ENCODE results near the gene MOSPD3.
A peak's percentile ranks its signal among the peaks of the same experiment; 100 is the strongest.

The MOSPD3 gene

DNA sequence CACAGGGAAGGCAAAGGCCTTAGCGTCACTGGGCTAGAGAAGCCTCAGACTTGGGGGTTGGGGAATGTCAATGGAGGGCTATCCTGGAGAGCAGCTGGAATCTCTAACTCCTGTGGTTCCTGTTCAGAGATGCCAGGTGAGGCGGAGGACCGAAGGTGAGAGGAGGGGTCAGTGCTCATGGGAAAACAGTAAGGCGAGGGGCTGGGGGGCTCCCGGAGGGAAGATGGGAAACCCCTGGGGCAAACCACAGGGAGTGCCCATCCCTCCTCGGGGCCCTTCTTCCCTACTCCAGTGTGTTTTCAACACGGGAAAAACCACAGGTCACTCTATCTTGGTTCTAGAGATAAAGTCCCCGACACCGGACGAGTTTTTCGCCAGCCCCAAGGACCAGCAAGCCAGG is 29.7 kb upstream of the MOSPD3 start:
- Mint-ChIP-seq H3K4me3 (peak overlapping the region; percentile 91), H3K36me3 (ENCODE audit: low read depth) (peaks cover 11% of the 10 kb centered on the region), H3K27me3 (no peaks in the 10 kb centered on the region), H3K27ac (peak overlapping the region; percentile 97), H3K4me1 (ENCODE audit: low read depth) (peaks cover 44% of the 10 kb centered on the region), H3K9me3 (no peaks in the 10 kb centered on the region)
- no peak for DNase-seq

DNA sequence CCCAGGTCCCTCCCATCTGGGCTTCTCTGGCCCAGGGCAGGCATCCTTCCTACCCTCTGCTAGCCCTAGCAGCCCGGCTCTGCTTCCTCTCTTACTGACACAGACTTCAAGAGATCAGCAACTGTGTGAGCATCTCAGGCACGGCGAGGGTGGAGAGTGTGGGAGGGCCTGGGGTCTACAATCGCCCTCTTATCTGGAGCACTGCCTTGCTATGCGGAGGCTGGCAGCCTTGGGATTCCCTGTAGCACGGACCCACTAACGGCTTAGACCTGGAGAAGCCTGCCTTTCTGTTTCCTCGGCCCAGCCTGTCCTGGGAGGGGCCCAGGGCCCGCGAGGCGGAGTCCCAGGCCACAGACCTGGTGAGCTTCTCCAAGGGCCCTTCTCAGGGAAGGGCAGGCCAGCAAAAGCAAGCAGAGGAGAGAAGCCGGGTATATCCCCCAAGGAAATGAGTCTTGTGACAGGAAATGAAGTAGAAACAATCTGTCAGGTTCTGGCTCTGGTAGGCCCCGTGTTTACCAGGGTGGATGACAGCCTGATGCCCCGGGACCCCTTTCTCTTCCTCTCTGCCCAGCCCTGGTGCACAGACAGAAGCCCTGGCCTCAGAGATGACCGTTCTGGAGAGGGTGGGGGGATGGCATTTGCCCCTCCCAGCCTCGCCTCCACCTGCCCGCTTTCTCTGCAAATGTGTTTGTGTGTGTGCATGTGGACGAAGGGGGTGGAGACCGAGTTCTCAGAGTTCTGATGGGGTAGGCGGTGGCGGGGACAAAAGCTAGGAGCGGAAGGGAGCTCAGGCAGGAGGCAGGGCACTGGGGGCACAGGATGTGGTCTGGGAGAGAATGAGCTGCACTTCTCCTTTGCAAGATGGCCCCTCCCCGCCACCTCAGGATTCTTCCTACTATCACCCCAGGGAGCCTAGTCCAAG is 28.9 kb upstream of the MOSPD3 start:
- DNase-seq = peak; percentile 76
- Mint-ChIP-seq H3K9me3 (no peaks in the 10 kb centered on the region), H3K36me3 (ENCODE audit: low read depth) (peaks cover 11% of the 10 kb centered on the region), H3K27ac (peak overlapping the region; percentile 97), H3K27me3 (no peaks in the 10 kb centered on the region), H3K4me3 (peak overlapping the region; percentile 91), H3K4me1 (ENCODE audit: low read depth) (peaks cover 44% of the 10 kb centered on the region)

DNA sequence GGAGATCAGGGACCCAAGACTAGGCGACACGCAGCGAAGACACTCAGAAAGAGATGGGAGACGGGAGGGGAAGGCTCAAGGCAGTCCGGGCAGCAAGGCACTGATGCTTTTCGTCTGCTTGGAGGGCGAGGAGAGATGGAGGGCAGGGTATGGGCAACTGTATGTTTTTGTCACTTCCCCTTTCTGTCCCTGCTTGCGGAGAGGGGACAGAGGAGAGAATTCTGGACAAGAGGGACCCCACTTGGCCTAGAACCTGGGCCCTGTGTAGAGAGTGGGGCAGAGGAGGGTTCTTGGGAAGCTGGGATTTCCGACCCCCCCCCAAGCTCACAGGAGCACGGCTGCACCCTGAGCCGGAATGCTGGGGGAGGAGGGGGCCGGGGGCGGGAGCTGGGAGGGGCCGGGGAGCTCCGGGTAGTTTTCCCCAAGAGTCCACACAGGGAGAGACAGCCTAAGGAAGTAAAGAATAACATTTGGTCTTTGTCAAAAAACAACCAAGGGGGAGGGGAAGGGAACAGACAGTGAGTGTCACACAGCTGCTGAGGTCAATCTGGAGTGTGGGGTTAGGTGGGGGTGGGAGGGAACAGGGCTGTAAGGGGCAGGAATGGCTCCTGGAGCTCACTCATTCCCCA is 28.2 kb upstream of the MOSPD3 start:
- no peak for DNase-seq
- H3K36me3 Mint-ChIP-seq (ENCODE audit: low read depth) = peaks cover 11% of the 10 kb centered on the region
- H3K27me3 Mint-ChIP-seq = no peaks in the 10 kb centered on the region
- H3K4me3 Mint-ChIP-seq = peak overlapping the region; percentile 91
- H3K4me1 Mint-ChIP-seq (ENCODE audit: low read depth) = peaks cover 44% of the 10 kb centered on the region
- no peaks in the 10 kb centered on the region for H3K9me3 Mint-ChIP-seq
- H3K27ac Mint-ChIP-seq = peak overlapping the region; percentile 97

DNA sequence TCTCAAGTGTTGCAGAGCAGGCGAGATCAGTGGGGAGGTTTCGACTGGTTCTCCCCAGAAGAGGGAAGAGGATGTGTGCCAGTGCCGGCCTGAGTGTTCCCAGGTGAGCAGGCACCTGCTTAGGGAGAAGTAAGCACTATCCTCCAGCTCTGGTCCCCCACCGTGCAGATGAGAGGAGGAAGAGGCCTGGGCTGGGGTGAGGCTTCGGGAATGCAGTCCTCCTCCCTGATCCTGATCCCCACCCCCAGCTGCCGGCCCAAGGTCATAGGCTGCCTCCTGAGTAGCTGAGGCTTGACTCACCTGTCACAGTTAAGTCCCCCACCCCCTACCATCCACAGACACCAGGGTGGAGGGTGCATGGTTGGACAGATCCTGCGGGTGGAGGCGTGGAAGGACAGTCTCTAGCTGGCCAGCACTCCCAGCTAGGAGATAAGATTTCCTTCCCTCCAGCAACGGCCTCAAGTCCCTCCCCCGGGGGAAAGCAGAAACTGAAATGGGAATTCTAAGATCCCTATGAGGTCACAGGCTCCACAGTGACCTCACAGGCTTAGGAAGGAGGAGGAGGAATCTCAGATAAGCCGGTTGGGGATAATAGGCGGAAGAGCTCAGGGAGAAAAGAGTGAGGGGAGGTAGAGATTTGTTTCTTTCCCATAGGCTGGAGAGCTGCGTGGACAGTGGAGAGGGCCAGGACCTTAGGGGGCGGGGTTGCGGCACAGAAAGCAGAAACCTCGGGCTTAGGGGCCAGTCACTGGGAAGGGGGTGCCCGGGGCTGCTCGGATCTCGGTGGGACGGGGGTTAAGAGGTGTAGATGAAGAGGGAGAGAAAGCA is 27.4 kb upstream of the MOSPD3 start:
- Mint-ChIP-seq H3K27me3 (no peaks in the 10 kb centered on the region), H3K4me1 (ENCODE audit: low read depth) (peaks cover 44% of the 10 kb centered on the region), H3K27ac (peak overlapping the region; percentile 97), H3K9me3 (no peaks in the 10 kb centered on the region), H3K4me3 (peak overlapping the region; percentile 91), H3K36me3 (ENCODE audit: low read depth) (peaks cover 11% of the 10 kb centered on the region)
- no peak for DNase-seq

DNA sequence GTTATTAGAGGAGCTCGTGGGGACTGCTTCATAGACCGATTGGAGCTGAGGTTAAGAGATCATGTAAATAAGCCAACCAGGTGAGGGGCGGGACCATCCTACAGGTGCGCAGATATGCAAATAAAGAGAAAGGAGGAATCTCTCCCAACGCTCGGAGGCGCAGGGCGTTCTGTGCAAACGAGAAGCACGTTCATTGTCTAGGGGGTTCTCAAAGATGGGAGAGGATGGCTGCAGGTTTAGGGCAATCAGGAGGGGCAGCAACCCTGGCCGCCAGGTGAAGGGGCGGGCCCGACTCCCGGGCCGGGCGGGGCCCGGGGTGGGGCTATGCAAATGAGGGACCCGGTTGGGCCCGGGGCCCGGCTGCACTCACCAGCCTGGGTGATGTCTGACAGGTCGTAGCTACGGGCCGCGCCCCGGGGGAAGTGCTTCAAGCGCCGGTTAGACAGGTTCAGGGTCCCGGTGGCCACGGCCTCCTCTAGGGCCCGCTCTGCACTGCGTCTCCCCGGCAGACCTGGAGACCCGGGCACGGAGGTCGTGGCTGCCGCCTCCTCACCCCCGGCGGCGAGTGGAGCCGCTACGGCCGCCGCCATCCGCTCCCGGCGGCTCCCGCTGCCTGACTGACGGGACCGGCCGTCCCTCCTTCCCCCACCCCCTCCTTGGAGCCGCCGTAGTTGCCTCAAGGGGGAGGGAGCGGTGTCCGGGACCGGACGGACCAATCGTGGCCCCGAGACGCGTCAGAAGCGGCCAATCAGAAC is 26.7 kb upstream of the MOSPD3 start, which contains the start of gene LRCH4:
Gene LRCH4 (minus strand): TSS at position 619 of the 755 bp plus-strand sequence. CDS start 29 bp downstream, at position 590.
- Mint-ChIP-seq H3K4me3 (peak within 1 kb of the TSS; percentile 91), H3K9me3 (no peaks in the 10 kb centered on the region), H3K27ac (peak within 1 kb of the TSS; percentile 97), H3K27me3 (no peaks in the 10 kb centered on the region), H3K4me1 (ENCODE audit: low read depth) (peaks cover 44% of the 10 kb centered on the region), H3K36me3 (ENCODE audit: low read depth) (peaks cover 11% of the 10 kb centered on the region)
- no peak for DNase-seq

DNA sequence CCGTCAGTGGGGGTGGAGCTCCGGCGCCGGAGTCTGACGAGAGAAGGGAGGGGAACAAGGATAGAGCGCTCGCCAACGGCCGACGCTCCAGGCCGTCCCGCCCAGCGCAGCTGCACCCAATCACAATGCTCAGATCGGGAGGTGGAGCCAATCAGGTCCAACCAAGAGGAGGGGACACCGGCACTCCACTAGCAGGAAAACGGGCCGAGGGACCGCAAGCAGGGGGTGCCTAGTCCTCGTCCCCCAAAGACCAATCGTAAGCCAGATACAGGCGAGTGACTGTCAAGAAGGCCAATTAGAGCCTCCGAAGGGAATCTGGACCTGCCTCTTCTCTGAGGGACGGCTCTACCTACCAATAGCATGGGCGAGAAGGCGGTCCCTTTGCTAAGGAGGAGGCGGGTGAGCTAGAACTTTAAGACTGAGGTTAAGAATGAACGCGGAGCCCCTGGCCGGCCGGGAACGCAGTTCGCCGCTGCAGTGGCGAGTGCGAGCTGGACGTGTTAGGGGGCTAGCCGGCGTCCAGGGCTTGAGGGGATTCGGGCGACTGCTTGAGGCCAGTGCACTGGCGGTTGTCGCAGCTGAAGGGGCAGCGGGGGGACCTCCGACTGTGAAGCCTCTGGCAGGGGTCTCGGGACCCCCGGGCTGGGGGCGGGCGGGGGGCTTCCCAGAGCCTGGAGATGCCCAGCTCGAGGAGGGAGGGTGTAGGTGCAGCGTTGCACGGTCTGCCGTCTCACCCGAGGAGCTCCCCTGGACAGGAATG is 25.9 kb upstream of the MOSPD3 start, which contains the start of gene FBXO24:
Gene FBXO24 (plus strand): TSS at position 63 of the 760 bp plus-strand sequence. CDS start 298 bp downstream, at position 361.
- H3K27ac Mint-ChIP-seq = peak within 1 kb of the TSS; percentile 97
- H3K36me3 Mint-ChIP-seq (ENCODE audit: low read depth) = peaks cover 11% of the 10 kb centered on the region
- peak within 1 kb of the TSS; percentile 91 for H3K4me3 Mint-ChIP-seq
- H3K9me3 Mint-ChIP-seq = no peaks in the 10 kb centered on the region
- peak; percentile 99 for DNase-seq
- no peaks in the 10 kb centered on the region for H3K27me3 Mint-ChIP-seq
- peaks cover 41% of the 10 kb centered on the region for H3K4me1 Mint-ChIP-seq (ENCODE audit: low read depth)

DNA sequence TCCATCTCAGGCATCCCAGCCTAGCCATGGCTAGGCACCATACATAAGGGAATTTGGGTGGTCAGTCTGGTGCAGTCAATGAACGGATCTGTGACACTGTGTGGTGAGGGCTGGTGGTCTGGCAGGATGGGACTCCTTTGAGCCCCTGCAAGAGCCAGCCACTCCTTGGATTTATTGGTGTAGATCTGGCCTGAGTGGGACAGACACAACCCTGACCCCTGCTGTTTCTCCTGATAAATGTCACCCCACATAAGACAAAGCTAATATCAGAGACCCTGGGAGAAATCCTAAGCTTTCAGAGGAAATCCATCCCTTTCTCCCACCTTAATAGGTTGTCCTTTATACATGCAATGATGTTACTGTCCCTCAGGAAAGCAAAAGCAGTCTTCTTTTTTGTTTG is 23.9 kb upstream of the MOSPD3 start:
- Mint-ChIP-seq H3K36me3 (ENCODE audit: low read depth) (peaks cover 11% of the 10 kb centered on the region), H3K4me1 (ENCODE audit: low read depth) (peaks cover 22% of the 10 kb centered on the region), H3K27ac (no peak overlapping the region), H3K27me3 (no peaks in the 10 kb centered on the region), H3K4me3 (peak overlapping the region; percentile 91), H3K9me3 (no peaks in the 10 kb centered on the region)
- no peak for DNase-seq

DNA sequence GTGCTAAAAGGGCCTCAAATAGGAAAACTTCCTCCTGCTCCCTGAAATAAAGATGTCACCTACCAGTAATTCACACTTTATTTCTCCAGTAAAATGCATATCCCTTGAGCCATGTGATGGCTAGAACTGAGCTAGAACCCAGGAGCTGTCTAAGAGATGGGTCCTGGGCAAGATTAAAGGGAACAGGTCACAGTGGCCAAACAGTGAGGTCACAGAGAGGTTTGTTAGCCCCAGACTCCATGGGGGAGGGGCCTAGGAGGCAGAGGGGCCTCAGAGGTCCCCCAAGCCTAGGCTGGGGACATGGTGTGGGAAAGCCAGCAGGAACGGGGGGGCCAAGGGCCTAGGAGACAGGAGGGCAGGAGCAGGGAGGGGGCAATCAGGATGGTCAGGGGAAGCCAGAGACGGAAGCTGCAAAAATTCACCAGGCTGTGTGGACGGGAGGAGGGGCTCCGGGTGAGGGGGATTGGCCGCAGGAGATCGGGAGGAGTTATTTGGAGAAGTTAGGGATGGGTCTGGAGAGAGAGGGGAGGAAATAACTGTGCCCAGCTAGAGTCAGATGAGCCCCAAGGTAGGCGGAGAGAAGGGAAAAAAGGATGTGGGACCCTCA is 22.9 kb upstream of the MOSPD3 start:
- H3K9me3 Mint-ChIP-seq = no peaks in the 10 kb centered on the region
- DNase-seq = no peak
- H3K36me3 Mint-ChIP-seq (ENCODE audit: low read depth) = peaks cover 7% of the 10 kb centered on the region
- peaks cover 13% of the 10 kb centered on the region for H3K4me1 Mint-ChIP-seq (ENCODE audit: low read depth)
- no peak overlapping the region for H3K4me3 Mint-ChIP-seq
- no peak overlapping the region for H3K27ac Mint-ChIP-seq
- H3K27me3 Mint-ChIP-seq = no peaks in the 10 kb centered on the region

DNA sequence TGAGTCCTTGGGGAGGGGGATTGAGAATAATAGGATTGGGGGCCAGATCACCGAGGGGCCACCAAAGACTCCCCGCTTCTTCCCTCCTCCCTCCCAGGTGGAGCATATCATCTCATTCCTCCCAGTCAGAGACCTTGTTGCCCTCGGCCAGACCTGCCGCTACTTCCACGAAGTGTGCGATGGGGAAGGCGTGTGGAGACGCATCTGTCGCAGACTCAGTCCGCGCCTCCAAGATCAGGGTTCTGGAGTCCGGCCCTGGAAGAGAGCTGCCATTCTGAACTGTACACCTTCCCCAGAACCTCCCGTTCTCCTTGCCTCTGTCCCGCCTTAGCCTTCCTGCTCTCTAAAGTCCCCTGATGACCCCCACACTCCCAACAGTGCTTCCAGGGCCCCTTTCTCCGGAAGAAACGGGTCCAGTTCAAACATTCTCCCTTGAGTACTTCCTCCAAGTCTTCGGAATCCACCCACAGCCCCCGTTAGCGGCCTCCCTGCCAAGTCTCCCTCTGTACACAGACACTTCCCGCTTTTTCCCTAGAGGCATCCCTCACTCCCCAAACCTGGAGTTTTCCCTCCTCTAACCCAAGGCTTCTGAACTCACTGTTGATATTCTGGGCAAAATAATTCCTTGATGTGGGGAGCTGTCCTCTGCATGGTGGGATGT is 22.1 kb upstream of the MOSPD3 start:
- no peak for DNase-seq
- no peak overlapping the region for H3K27ac Mint-ChIP-seq
- no peak overlapping the region for H3K4me3 Mint-ChIP-seq
- no peaks in the 10 kb centered on the region for H3K9me3 Mint-ChIP-seq
- peaks cover 5% of the 10 kb centered on the region for H3K36me3 Mint-ChIP-seq (ENCODE audit: low read depth)
- H3K27me3 Mint-ChIP-seq = no peaks in the 10 kb centered on the region
- peaks cover 6% of the 10 kb centered on the region for H3K4me1 Mint-ChIP-seq (ENCODE audit: low read depth)

DNA sequence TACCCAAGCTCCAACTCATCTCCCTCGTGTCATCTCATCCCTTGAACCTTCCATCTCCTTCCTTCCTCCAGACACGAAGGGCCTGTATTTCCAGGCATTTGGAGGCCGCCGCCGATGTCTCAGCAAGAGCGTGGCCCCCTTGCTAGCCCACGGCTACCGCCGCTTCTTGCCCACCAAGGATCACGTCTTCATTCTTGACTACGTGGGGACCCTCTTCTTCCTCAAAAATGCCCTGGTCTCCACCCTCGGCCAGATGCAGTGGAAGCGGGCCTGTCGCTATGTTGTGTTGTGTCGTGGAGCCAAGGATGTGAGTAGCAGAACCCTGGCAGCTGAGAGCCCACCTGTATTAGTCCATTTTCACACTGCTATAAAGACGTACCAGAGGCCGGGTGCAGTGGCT is 20.7 kb upstream of the MOSPD3 start:
- H3K4me3 Mint-ChIP-seq = no peak overlapping the region
- H3K9me3 Mint-ChIP-seq = no peaks in the 10 kb centered on the region
- no peak overlapping the region for H3K27ac Mint-ChIP-seq
- H3K36me3 Mint-ChIP-seq (ENCODE audit: low read depth) = peaks cover under 1% of the 10 kb centered on the region
- H3K4me1 Mint-ChIP-seq (ENCODE audit: low read depth) = peaks cover 2% of the 10 kb centered on the region
- no peaks in the 10 kb centered on the region for H3K27me3 Mint-ChIP-seq
- DNase-seq = no peak

DNA sequence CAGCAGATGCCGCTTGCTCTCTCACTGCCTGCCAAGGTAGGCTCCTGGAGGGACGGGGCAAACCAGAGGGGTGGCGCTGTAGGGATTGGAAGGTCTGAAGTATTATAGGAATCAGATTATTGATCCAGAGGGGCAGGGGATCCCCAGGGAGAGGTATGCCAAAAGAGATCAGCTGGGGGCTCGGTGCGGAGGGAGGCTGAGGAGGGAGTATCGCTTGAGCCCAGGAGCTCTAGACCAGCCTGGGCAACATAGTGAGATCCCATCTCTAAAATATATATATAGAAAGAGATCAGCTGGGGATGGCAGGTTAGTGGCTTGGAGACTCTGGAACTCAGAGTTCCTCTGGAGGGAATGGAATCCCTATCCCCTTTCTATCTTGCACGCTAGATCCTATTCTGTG is 17.2 kb upstream of the MOSPD3 start:
- Mint-ChIP-seq H3K36me3 (ENCODE audit: low read depth) (no peaks in the 10 kb centered on the region), H3K9me3 (no peaks in the 10 kb centered on the region), H3K27ac (no peak overlapping the region), H3K4me1 (ENCODE audit: low read depth) (peaks cover 3% of the 10 kb centered on the region), H3K27me3 (no peaks in the 10 kb centered on the region), H3K4me3 (no peak overlapping the region)
- DNase-seq = no peak

DNA sequence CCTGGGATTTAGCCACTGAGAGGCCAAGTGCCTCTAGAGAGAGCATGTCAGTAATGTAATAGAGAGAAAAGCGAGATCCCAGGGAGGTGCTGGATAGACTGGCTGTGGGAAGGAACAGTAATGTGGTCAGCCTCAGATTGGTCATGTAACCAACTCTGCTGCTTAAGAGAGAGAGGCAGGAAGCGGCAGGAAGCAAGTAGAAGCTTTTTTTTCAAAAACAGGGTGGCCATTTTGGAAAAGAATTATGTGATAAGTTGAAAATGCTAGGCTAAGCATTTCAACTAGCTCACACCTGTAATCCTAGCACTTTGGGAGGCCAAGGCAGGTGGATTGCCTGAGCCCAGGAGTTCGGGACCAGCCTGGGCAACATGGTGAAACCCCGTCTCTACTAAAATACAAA is 13.9 kb upstream of the MOSPD3 start:
- H3K4me3 Mint-ChIP-seq = no peak overlapping the region
- no peaks in the 10 kb centered on the region for H3K27me3 Mint-ChIP-seq
- peaks cover 6% of the 10 kb centered on the region for H3K4me1 Mint-ChIP-seq (ENCODE audit: low read depth)
- H3K27ac Mint-ChIP-seq = no peak overlapping the region
- no peak for DNase-seq
- no peaks in the 10 kb centered on the region for H3K36me3 Mint-ChIP-seq (ENCODE audit: low read depth)
- H3K9me3 Mint-ChIP-seq = no peaks in the 10 kb centered on the region
